Coronary artery (tissue), 2 donors: ENCODE data around the gene RSBN1L.
A peak's percentile ranks its signal among the peaks of the same experiment; 100 is the strongest.

Experiments used
- DNase-seq: peaks from one replicate; pipeline ENCODE4 v3.0.0-alpha.2; 2017; ENCODE audit warnings: low spot score
- H3K27ac ChIP-seq, 2 donors: fragments of 200-600 bp; sonication (generic); one replicate each; pipeline ENCODE4 v1.5.1; 2016 to 2019
- H3K4me3 ChIP-seq: fragments of 200-600 bp; sonication (generic); 2 replicates; pipeline ENCODE4 v1.5.1; 2016; ENCODE audit warnings: mild to moderate bottlenecking, moderate library complexity
- TF ChIP-seq, protein P1 (sequence below): fragments of 200-600 bp; sonication (generic); IDR thresholded peaks from one replicate; pipeline ENCODE4 v1.5.1; 2019; ENCODE audit warnings: antibody characterized with exemption

The RSBN1L gene

GRCh38 chr7:77753173-77753572, 56.9 kb downstream of the RSBN1L start:
- Histone ChIP-seq H3K4me3 (no peak overlapping the region), H3K27ac (no peak overlapping the region)
- no peak for DNase-seq
- TF ChIP-seq, protein P1, sequence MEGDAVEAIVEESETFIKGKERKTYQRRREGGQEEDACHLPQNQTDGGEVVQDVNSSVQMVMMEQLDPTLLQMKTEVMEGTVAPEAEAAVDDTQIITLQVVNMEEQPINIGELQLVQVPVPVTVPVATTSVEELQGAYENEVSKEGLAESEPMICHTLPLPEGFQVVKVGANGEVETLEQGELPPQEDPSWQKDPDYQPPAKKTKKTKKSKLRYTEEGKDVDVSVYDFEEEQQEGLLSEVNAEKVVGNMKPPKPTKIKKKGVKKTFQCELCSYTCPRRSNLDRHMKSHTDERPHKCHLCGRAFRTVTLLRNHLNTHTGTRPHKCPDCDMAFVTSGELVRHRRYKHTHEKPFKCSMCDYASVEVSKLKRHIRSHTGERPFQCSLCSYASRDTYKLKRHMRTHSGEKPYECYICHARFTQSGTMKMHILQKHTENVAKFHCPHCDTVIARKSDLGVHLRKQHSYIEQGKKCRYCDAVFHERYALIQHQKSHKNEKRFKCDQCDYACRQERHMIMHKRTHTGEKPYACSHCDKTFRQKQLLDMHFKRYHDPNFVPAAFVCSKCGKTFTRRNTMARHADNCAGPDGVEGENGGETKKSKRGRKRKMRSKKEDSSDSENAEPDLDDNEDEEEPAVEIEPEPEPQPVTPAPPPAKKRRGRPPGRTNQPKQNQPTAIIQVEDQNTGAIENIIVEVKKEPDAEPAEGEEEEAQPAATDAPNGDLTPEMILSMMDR: no peak

DNA sequence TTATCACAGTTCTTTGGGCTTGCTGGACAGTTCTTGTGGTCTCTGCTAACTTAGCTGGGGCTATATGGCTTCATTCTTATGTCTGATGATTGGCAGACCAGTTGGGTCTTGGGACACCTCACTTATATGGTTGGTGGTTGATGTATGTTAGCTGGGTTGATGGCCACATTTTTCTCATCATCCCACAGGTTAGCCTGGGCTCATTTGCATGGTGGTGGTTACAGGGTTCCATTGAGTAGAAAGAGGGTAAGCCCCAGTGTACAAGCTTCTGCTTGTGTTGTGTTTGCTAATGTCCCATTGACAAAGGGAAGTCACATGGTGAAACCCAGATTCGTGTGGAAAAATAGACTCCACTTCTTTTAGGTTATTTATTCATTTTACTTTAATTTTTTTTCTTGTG, 61.3 kb downstream of the RSBN1L start:
- no peak for DNase-seq
- Histone ChIP-seq H3K27ac (no peak overlapping the region), H3K4me3 (no peak overlapping the region)
- TF ChIP-seq, protein P1: no peak

- no peak overlapping the region for H3K27ac ChIP-seq
- no peak for DNase-seq
- H3K4me3 ChIP-seq: no peak overlapping the region
- TF ChIP-seq, protein P1: peak; percentile 55
Observed at GRCh38 chr7:77759294-77759889, 63.1 kb downstream of the RSBN1L start.

DNA sequence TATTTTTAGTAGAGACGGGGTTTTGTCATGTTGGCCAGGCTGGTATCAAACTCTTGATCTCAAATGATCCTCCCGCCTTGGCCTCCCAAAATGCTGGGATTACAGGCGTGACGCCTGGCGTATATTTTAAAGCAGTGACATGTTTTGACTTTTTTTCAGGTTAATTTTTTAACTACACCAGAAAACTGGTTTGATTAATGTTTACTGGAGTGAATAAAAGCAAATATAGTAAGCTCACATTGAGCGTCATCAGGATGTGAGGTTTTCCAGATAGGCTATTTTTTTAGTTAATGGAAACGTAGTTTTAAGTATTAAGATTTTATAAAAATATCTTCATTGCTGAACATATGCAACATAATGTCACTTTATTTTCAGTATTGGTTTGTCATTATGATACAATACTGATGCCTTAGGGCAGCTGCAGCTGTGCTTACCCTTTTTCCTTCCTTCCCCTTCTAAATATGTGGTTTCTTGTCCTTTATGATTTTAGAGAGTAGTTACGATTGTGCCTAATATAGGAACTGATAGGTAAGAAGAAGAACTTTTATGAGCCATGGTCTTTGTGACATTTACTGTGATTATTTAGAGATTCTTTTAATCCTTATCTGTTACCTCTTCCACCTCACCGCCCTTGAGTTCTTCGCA, 64.7 kb downstream of the RSBN1L start:
- Histone ChIP-seq H3K27ac (no peak overlapping the region), H3K4me3 (no peak overlapping the region)
- DNase-seq: no peak
- TF ChIP-seq, protein P1: no peak

- H3K4me3 ChIP-seq: no peak overlapping the region
- no peak for DNase-seq
- H3K27ac ChIP-seq: no peak overlapping the region
- TF ChIP-seq, protein P1: no peak
Observed at GRCh38 chr7:77765481-77765880, 69.2 kb downstream of the RSBN1L start.

GRCh38 chr7:77765906-77766800, 69.9 kb downstream of the RSBN1L start:
- no peak overlapping the region for H3K4me3 ChIP-seq
- no peak overlapping the region for H3K27ac ChIP-seq
- DNase-seq: no peak
- TF ChIP-seq, protein P1: no peak
